ENCODE measurements around the gene TIAM1. TPM values are rescaled to one million over a fixed set of nuclear protein-coding genes. Genes with fewer than 3 reads are reported as not detected.

TIAM1 gene
- polyA plus RNA-seq, 2 of the 4 experiments (the other 2 are of a cell fraction), result 0.23 to 0.40 TPM

GRCh38 chr21:31278511-31279130, 65.4 kb downstream of the TIAM1 start (continued):
- TF ChIP-seq CTCF (IDR thresholded peaks at IDR 0.05) (no peak), KDM1A (IDR thresholded peaks at IDR 0.05; ENCODE audit: low read depth) (no peak), NPAS2 (CRISPR knock-in tag; IDR thresholded peaks at IDR 0.05; ENCODE audit: borderline replicate concordance) (no peak), MAZ (IDR thresholded peaks at IDR 0.05; ENCODE audit: borderline replicate concordance, low read depth, low read length) (no peak), TP53 (CRISPR knock-in tag; IDR thresholded peaks at IDR 0.05) (no peak), ZC3H11A (IDR thresholded peaks at IDR 0.05) (no peak)

- ChIA-PET CTCF (interaction anchor here (2.7 kb wide), 1 partner anchor 304 kb away, joined by 6 read pairs; no protein-coding TSS in a partner anchor), POLR2A (no interaction called here)
- DNase-seq (ENCODE audit: low read depth in 1 of 2, low spot score in 1 of 2) (no peak), ATAC-seq (no peak), FAIRE-seq (no peak)
- Histone ChIP-seq H3K4me3 (no peak overlapping the region), H3K4me2 (no peak overlapping the region), H3K9me3 (no peaks in the 10 kb centered on the region), H3K27ac (no peak overlapping the region), H3K4me1 (no peaks in the 10 kb centered on the region)
- 60% methylated on average over 7 of the region's 7 CpGs for WGBS (ENCODE audit: missing lambda C conversion rate)
- TF ChIP-seq ATOH8 (CRISPR knock-in tag; IDR thresholded peaks at IDR 0.05; ENCODE audit: low read depth) (no peak), NPAS2 (CRISPR knock-in tag; IDR thresholded peaks at IDR 0.05; ENCODE audit: borderline replicate concordance) (no peak), CHD2 (IDR thresholded peaks at IDR 0.05; ENCODE audit: low read length, partially characterized antibody) (no peak), KDM5A (IDR thresholded peaks at IDR 0.05) (no peak), MYC (IDR thresholded peaks at IDR 0.05; ENCODE audit: borderline replicate concordance, low read length) (no peak), RAD21 (conservative IDR thresholded peaks at IDR 0.05 in 1 of 2, IDR thresholded peaks at IDR 0.05 in 1 of 2) (no peak), ZSCAN20 (CRISPR knock-in tag; IDR thresholded peaks at IDR 0.05) (no peak), RARB (CRISPR knock-in tag; IDR thresholded peaks at IDR 0.05) (no peak), EHMT2 (IDR thresholded peaks at IDR 0.05; ENCODE audit: low read depth) (no peak), NFE2L2 (conservative IDR thresholded peaks at IDR 0.05; ENCODE audit: low read length) (no peak), JUN (IDR thresholded peaks at IDR 0.05) (no peak), FOXS1 (CRISPR knock-in tag; IDR thresholded peaks at IDR 0.05) (no peak), HOXB5 (CRISPR knock-in tag; IDR thresholded peaks at IDR 0.05) (no peak), FOSL2 (IDR thresholded peaks at IDR 0.05) (no peak), FOSL2 (CRISPR knock-in tag; IDR thresholded peaks at IDR 0.05) (no peak), ZFP36 (IDR thresholded peaks at IDR 0.05; ENCODE audit: borderline replicate concordance, partially characterized antibody) (no peak), CBX2 (IDR thresholded peaks at IDR 0.05; ENCODE audit: borderline replicate concordance, low read depth) (no peak), CHD4 (IDR thresholded peaks at IDR 0.05; ENCODE audit: borderline replicate concordance) (no peak), SMC3 (IDR thresholded peaks at IDR 0.05) (no peak), HDAC2 (IDR thresholded peaks at IDR 0.05) (no peak)
These were observed 67.4 kb downstream of the TIAM1 start for GRCh38 chr21:31276663-31277062.

- ChIA-PET CTCF (interaction anchor here (2.7 kb wide), 1 partner anchor 305 kb away, joined by 6 read pairs; no protein-coding TSS in a partner anchor), POLR2A (no interaction called here)
- FAIRE-seq, result no peak
- Histone ChIP-seq H3K4me1 (no peaks in the 10 kb centered on the region), H3K4me3 (no peak overlapping the region), H3K9me3 (no peaks in the 10 kb centered on the region), H3K27ac (no peak overlapping the region), H3K4me2 (no peak overlapping the region)
- 24% methylated on average over 6 of the region's 6 CpGs for WGBS (ENCODE audit: missing lambda C conversion rate)
- DNase-seq (ENCODE audit: low read depth in 1 of 2, low spot score in 1 of 2), result no peak
- ATAC-seq, result no peak
- TF ChIP-seq MAX (IDR thresholded peaks at IDR 0.05) (no peak), ZC3H11A (IDR thresholded peaks at IDR 0.05) (no peak), ZNF302 (CRISPR knock-in tag; IDR thresholded peaks at IDR 0.05) (no peak), RCOR1 (IDR thresholded peaks at IDR 0.05; ENCODE audit: low read depth, low read length) (no peak), CHD2 (IDR thresholded peaks at IDR 0.05; ENCODE audit: low read length, partially characterized antibody) (no peak), TFCP2L1 (CRISPR knock-in tag; IDR thresholded peaks at IDR 0.05) (no peak), ESRRA (IDR thresholded peaks at IDR 0.05; ENCODE audit: borderline replicate concordance, low read length) (no peak), REST (IDR thresholded peaks at IDR 0.05) (no peak), RAD21 (conservative IDR thresholded peaks at IDR 0.05 in 1 of 2, IDR thresholded peaks at IDR 0.05 in 1 of 2) (no peak), RARB (CRISPR knock-in tag; IDR thresholded peaks at IDR 0.05) (no peak), JUNB (IDR thresholded peaks at IDR 0.05) (no peak)
These were observed 68.2 kb downstream of the TIAM1 start for GRCh38 chr21:31275901-31276300.
